Endothelial cell of umbilical vein (primary cell): ENCODE data around the gene STOM. TPM values are rescaled to one million over a fixed set of nuclear protein-coding genes. Genes with fewer than 3 reads are reported as not detected.

Experiments
- BruUV-seq: library from RNA; stranded (reverse); fragments of 400-500 nt; replicated peaks from 2 replicates; lab custom pipeline; 2021; lab: Mats Ljungman, UMichigan
- CTCF ChIA-PET: fragments of 300-600, 350-600 bp; sonication (Branson Sonifier 250); formaldehyde crosslinking; loops from one replicate; lab custom pipeline; 2021; ENCODE audit warnings: antibody characterized with exemption, inconsistent platforms; lab: Charles Lee
- POLR2A ChIA-PET: fragments of 300-600, 350-600 bp; sonication (Branson Sonifier 250); formaldehyde crosslinking; loops from one replicate; lab custom pipeline; 2021; ENCODE audit warnings: antibody characterized with exemption, inconsistent platforms; lab: Charles Lee
- DNase-seq: peaks from one replicate; pipeline ENCODE4 v3.0.0-alpha.2; 2011; ENCODE audit warnings: low read depth, low spot score
- FAIRE-seq: peaks from 2 replicates; lab custom pipeline; 2011; peaks lifted over from hg19 to GRCh38; lab: Jason Lieb, UNC
- H2AFZ ChIP-seq: 2 replicates; pipeline ENCODE4 v1.6.0; 2012; ENCODE audit warnings: low read depth, low read length, control low read depth, inconsistent platforms
- H3K27ac ChIP-seq: 2 replicates; pipeline ENCODE4 v1.5.1; 2011; ENCODE audit warnings: low read depth, mild to moderate bottlenecking, control low read depth, low read length, moderate library complexity; ENCODE audit not compliant: insufficient read depth
- H3K27me3 ChIP-seq, 2 experiments: 2 replicates each; pipeline versions ENCODE4 v1.6.0 to v1.6.1; 2011; ENCODE audit warnings: low read length in 2 of 2, mixed read lengths in 1 of 2; ENCODE audit not compliant: control insufficient read depth in 2 of 2, insufficient read depth in 2 of 2
- H3K36me3 ChIP-seq, 2 experiments: 2 replicates in 1 of 2; 3 replicates in 1 of 2; pipeline ENCODE4 v1.5.1; 2011; ENCODE audit warnings: low read length in 2 of 2, mild to moderate bottlenecking in 1 of 2, moderate library complexity in 1 of 2; ENCODE audit not compliant: control insufficient read depth in 2 of 2, insufficient read depth in 2 of 2; ENCODE audit errors: extremely low read depth in 1 of 2
- H3K4me1 ChIP-seq: 3 replicates; pipeline ENCODE4 v1.5.1; 2011; ENCODE audit warnings: mild to moderate bottlenecking, low read length; ENCODE audit not compliant: control insufficient read depth, insufficient read depth; ENCODE audit errors: extremely low read depth
- H3K4me2 ChIP-seq: 2 replicates; pipeline ENCODE4 v1.6.1; 2011; ENCODE audit warnings: low read length, control low read depth, mixed read lengths; ENCODE audit not compliant: insufficient read depth
- H3K4me3 ChIP-seq, 3 experiments: fragments of 200-600 bp in 1 of 3; sonication (generic), shearing (Covaris generic) in 1 of 3; replicated peaks in 1 of 3; 2 replicates each; pipeline ENCODE4 v1.5.1; 2011 to 2016; ENCODE audit warnings: control low read depth in 3 of 3, low read length in 3 of 3, mild to moderate bottlenecking in 2 of 3, inconsistent platforms in 1 of 3, low read depth in 1 of 3, moderate library complexity in 1 of 3; ENCODE audit not compliant: insufficient read depth in 1 of 3
- H3K79me2 ChIP-seq: 2 replicates; pipeline ENCODE4 v1.6.0; 2012; ENCODE audit warnings: low read length, inconsistent platforms; ENCODE audit not compliant: control insufficient read depth, insufficient read depth
- H3K9ac ChIP-seq: replicated peaks from 2 replicates; pipeline ENCODE3; 2011; ENCODE audit warnings: low read length, control low read depth; ENCODE audit not compliant: insufficient read depth; ENCODE audit errors: extremely low read depth
- H3K9me1 ChIP-seq: replicated peaks from 3 replicates; pipeline ENCODE4 v1.6.0; 2011; ENCODE audit warnings: mild to moderate bottlenecking, low read length; ENCODE audit not compliant: control insufficient read depth, insufficient read depth; ENCODE audit errors: extremely low read depth
- H3K9me3 ChIP-seq: replicated peaks from 2 replicates; pipeline ENCODE4 v1.5.1; 2012; ENCODE audit warnings: low read length, inconsistent platforms; ENCODE audit not compliant: control insufficient read depth, insufficient read depth
- H4K20me1 ChIP-seq: replicated peaks from 2 replicates; pipeline ENCODE3; 2011; ENCODE audit warnings: mild to moderate bottlenecking, low read length; ENCODE audit not compliant: control insufficient read depth, insufficient read depth; ENCODE audit errors: extremely low read depth
- EZH2 ChIP-seq: IDR thresholded peaks from 2 replicates; pipeline ENCODE4 v1.6.1; 2012; ENCODE audit warnings: borderline replicate concordance, low read depth, mild to moderate bottlenecking, moderate library complexity, low read length, inconsistent platforms; ENCODE audit not compliant: severe bottlenecking
- FOS ChIP-seq: IDR thresholded peaks from 2 replicates; pipeline ENCODE4 v1.6.1; 2011; ENCODE audit warnings: mild to moderate bottlenecking, low read length, moderate library complexity, borderline replicate concordance; ENCODE audit not compliant: insufficient read depth
- GATA2 ChIP-seq: IDR thresholded peaks from 2 replicates; pipeline ENCODE4 v1.7.0; 2011; ENCODE audit warnings: low read depth, mild to moderate bottlenecking, moderate library complexity, mixed read lengths, low read length; ENCODE audit not compliant: insufficient read length, insufficient read depth
- JUN ChIP-seq: IDR thresholded peaks from 2 replicates; pipeline ENCODE4 v1.6.1; 2011; ENCODE audit warnings: borderline replicate concordance, low read depth; ENCODE audit not compliant: insufficient read length, insufficient read depth
- MYC ChIP-seq: IDR thresholded peaks from one replicate; pipeline ENCODE4 v1.6.1; 2011; ENCODE audit warnings: mild to moderate bottlenecking, low read depth, low read length
- POLR2A ChIP-seq: IDR thresholded peaks from 2 replicates; pipeline ENCODE4 v1.6.1; 2012; ENCODE audit warnings: low read depth, mild to moderate bottlenecking, control low read depth, low read length
- POLR2AphosphoS5 ChIP-seq: IDR thresholded peaks from 2 replicates; pipeline ENCODE4 v1.6.1; 2012; ENCODE audit warnings: low read depth, mild to moderate bottlenecking, control low read depth, low read length, moderate library complexity; ENCODE audit not compliant: insufficient read depth
- dilution Hi-C: fragments of 300-500 bp; cut with MboI; formaldehyde crosslinking; loops from one replicate; pipeline ENCODE4 v1.15.0; 2019; ENCODE audit warnings: low sequenced_read_pairs; ENCODE audit not compliant: extremely low pct_ligation_motif_present
- intact Hi-C: fragments of 100-400 bp; cut with micrococcal nuclease; formaldehyde crosslinking; loops from one replicate; pipeline ENCODE4 v1.10.0; 2022
- polyA plus RNA-seq, 4 experiments: library from polyadenylated mRNA; depleted of rRNA in 3 of 4; stranded (reverse) in 3 of 4; unstranded in 1 of 4; fragments of >200 nt; gene quantifications; 2 replicates each; pipeline versions ENCODE4 v1.2.1 to v1.2.3, GENCODE V29; 2011 to 2012; ENCODE audit warnings: missing spikeins in 1 of 4
- total RNA-seq: library from RNA; stranded (reverse); gene quantifications from 2 replicates; pipeline ENCODE4 v1.2.3, GENCODE V29; 2021
- TF ChIP-seq, protein P1 (sequence below): IDR thresholded peaks from 2 replicates; pipeline ENCODE4 v1.6.1; 2011; ENCODE audit not compliant: insufficient read depth, insufficient read length
- TF ChIP-seq, protein P2 (sequence below), 2 donors: IDR thresholded peaks; 1 replicate in 1 of 2; 2 replicates in 1 of 2; pipeline ENCODE4 v1.5.1; 2011; ENCODE audit warnings: low read length in 2 of 2, mild to moderate bottlenecking in 2 of 2, moderate library complexity in 2 of 2, control low read depth in 1 of 2, inconsistent platforms in 1 of 2, low read depth in 1 of 2; ENCODE audit not compliant: insufficient read depth in 1 of 2; ENCODE audit errors: extremely low read depth in 1 of 2

STOM gene
- total and polyA plus RNA-seq, 2 donors (not counting 3 experiments of a cell fraction or from before 2014, with no cell fraction given): 153 to 170 TPM

DNA sequence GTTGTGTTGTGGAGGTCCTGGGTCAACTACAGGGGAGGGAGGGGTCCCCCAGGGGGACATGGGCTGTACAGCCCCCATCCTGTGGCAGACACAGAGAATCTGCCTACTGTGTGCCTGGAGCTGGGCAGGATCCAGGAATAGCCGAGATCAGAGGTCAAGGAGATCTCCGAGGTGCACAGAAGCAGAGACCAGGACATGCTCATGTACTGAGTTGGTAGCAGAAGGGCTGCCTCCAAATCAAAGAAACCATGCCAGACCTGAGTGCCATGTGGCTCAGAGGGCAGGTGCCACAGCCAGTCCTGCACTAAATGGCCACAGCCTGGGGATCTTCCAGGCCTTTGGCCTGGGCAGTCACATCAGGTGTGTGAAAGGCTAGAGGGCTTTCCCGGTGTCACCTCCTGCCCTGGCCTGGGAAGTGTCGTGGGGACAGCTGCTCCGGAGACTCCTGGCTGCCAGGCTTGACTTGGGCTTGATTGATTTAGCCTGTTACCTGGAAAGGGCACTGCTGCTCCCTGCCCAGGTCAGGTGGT lies 74.3 kb downstream of the STOM start:
- Histone ChIP-seq H3K9me1 (no peaks in the 10 kb centered on the region), H2AFZ (no peak overlapping the region), H3K79me2 (no peaks in the 10 kb centered on the region), H3K4me1 (peaks cover 15% of the 10 kb centered on the region), H3K27ac (no peak overlapping the region), H3K9ac (no peak overlapping the region), H3K27me3 (no peaks in the 10 kb centered on the region), H3K9me3 (no peaks in the 10 kb centered on the region), H3K4me2 (no peak overlapping the region), H4K20me1 (no peaks in the 10 kb centered on the region), H3K36me3 (no peaks in the 10 kb centered on the region), H3K4me3 (no peak overlapping the region)
- TF ChIP-seq, protein P1, sequence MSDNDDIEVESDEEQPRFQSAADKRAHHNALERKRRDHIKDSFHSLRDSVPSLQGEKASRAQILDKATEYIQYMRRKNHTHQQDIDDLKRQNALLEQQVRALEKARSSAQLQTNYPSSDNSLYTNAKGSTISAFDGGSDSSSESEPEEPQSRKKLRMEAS: no peak
- TF ChIP-seq MYC (no peak), POLR2AphosphoS5 (no peak), GATA2 (no peak), EZH2 (no peak), JUN (no peak), POLR2A (no peak), FOS (no peak)
- TF ChIP-seq, protein P2, sequence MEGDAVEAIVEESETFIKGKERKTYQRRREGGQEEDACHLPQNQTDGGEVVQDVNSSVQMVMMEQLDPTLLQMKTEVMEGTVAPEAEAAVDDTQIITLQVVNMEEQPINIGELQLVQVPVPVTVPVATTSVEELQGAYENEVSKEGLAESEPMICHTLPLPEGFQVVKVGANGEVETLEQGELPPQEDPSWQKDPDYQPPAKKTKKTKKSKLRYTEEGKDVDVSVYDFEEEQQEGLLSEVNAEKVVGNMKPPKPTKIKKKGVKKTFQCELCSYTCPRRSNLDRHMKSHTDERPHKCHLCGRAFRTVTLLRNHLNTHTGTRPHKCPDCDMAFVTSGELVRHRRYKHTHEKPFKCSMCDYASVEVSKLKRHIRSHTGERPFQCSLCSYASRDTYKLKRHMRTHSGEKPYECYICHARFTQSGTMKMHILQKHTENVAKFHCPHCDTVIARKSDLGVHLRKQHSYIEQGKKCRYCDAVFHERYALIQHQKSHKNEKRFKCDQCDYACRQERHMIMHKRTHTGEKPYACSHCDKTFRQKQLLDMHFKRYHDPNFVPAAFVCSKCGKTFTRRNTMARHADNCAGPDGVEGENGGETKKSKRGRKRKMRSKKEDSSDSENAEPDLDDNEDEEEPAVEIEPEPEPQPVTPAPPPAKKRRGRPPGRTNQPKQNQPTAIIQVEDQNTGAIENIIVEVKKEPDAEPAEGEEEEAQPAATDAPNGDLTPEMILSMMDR (IDR thresholded peaks at IDR 0.05; ENCODE audit: extremely low read depth in 1 of 2, insufficient read depth in 1 of 2, low read depth in 1 of 2, low read length in 2 of 2): no peak
- ChIA-PET POLR2A (no interaction called here), CTCF (interaction anchor here (1.6 to 4.5 kb wide), 2 partner anchors 9 to 82 kb away, joined by 4 to 33 read pairs; no protein-coding TSS in a partner anchor)
- FAIRE-seq (no peak), DNase-seq (no peak)
- intact Hi-C loops: no loop called here
- dilution Hi-C loops: no loop called here
- no TSS peak for BruUV-seq
